ENCODE results near the gene KDM6A.

DNA sequence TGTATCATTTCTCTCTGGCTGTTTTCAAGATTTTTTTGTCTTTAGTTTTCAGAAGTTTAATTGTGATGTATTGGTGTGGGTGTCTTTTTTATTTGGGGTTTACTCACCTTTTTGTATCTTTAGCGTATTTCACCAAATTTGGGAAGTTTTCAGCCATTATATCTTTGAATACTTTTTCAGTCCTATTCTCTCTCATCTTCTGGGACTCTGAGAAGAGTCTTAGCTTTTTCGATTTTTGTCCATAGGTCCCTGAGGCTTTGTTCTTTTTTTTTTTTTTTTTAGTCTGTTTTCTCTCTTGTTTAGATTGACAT, 23.8 kb downstream of the KDM6A start:
- no peak for TF ChIP-seq CTCF (IDR thresholded peaks at IDR 0.05)
- TF ChIP-seq POLR2A (IDR thresholded peaks at IDR 0.05) = no peak

All from transverse colon (tissue), 3 donors.